Upper lobe of left lung (tissue), 6 donors: ENCODE measurements around the gene C11orf91. TPM values are rescaled to one million over a fixed set of nuclear protein-coding genes. Genes with fewer than 3 reads are reported as not detected.

ENCODE experiments used
- ATAC-seq, 2 donors: fragments of 200-7000 bp; cut with Tn5 transposase; one replicate each; pipeline ENCODE4 v1.9.1; 2022; ENCODE audit warnings: mild to moderate bottlenecking in 2 of 2, moderate library complexity in 2 of 2; ENCODE audit not compliant: low FRiP score in 2 of 2
- DNase-seq, 2 donors: peaks; one replicate each; pipeline ENCODE4 v3.0.0-alpha.2; 2019 to 2020
- H3K27ac ChIP-seq, 4 donors: fragments of 200-600 bp; sonication (generic); one replicate each; pipeline ENCODE4 v1.5.1; 2016 to 2019
- H3K27me3 ChIP-seq, 4 donors: fragments of 200-600 bp; sonication (generic); one replicate each; pipeline ENCODE4 v1.5.1; 2017 to 2019
- H3K36me3 ChIP-seq, 4 donors: fragments of 200-600 bp; sonication (generic); one replicate each; pipeline ENCODE4 v1.5.1; 2016 to 2019
- H3K4me1 ChIP-seq, 4 donors: fragments of 200-600 bp; sonication (generic); one replicate each; pipeline ENCODE4 v1.5.1; 2018 to 2019
- H3K4me3 ChIP-seq, 4 donors: fragments of 200-600 bp; sonication (generic); one replicate each; pipeline ENCODE4 v1.5.1; 2017 to 2019; ENCODE audit warnings: mild to moderate bottlenecking in 2 of 4, moderate library complexity in 1 of 4
- H3K9me3 ChIP-seq, 4 donors: fragments of 200-600 bp; sonication (generic); one replicate each; pipeline ENCODE4 v1.5.1; 2018 to 2019
- CTCF ChIP-seq, 6 experiments: fragments of 450-650 bp in 4 of 6; fragments of 200-600 bp in 2 of 6; sonication (generic) in 2 of 6; IDR thresholded peaks; one replicate each; pipeline ENCODE4 v1.5.1; 2016 to 2019; ENCODE audit warnings: antibody characterized with exemption in 6 of 6
- EP300 ChIP-seq, 4 donors: sonication (generic); formaldehyde crosslinking; IDR thresholded peaks; one replicate each; pipeline ENCODE4 v1.5.1; 2017; ENCODE audit warnings: antibody characterized with exemption in 4 of 4, control low read depth in 2 of 4
- POLR2A ChIP-seq, 4 donors: fragments of 450-650 bp; IDR thresholded peaks; one replicate each; pipeline ENCODE4 v1.5.1; 2016 to 2017; ENCODE audit warnings: antibody characterized with exemption in 4 of 4, mild to moderate bottlenecking in 2 of 4
- POLR2AphosphoS5 ChIP-seq, 2 donors: sonication (generic); formaldehyde crosslinking; IDR thresholded peaks; one replicate each; pipeline ENCODE4 v1.5.1; 2017; ENCODE audit warnings: antibody characterized with exemption in 2 of 2
- WGBS, 2 donors: methylation state at CpG; one replicate each; pipeline ENCODE4 v1.1.5; 2017 to 2018; 5-methylcytosine and 5-hydroxymethylcytosine counted together
- total RNA-seq, 6 donors: library from RNA; depleted of rRNA in 4 of 6; stranded (reverse); fragments of >200 nt in 4 of 6; gene quantifications; one replicate each; pipeline versions ENCODE4 v1.1.0 to v1.2.1, GENCODE V29; 2016 to 2021
- donor health status: DM: no; HTN: no; CAD: no; lungs with moderate emphysema.
- donor health status: DM: no; HTN: yes; CAD: no; lungs with severe emphysema.

C11orf91 gene
- total RNA-seq, 6 donors from 2014 or later, result 0.77 to 1.3 TPM; not detected in 4

- DNase-seq (no peak), ATAC-seq (no peak)
- no peak overlapping the region for H3K4me3 ChIP-seq
- peaks cover 7 to 27% (median 16%) of the 10 kb centered on the region in 4 donors for H3K36me3 ChIP-seq
- H3K27me3 ChIP-seq, result no peaks in the 10 kb centered on the region
- H3K9me3 ChIP-seq, result no peaks in the 10 kb centered on the region
- peak overlapping the region; percentile 7 to 90 (median 84) for H3K27ac ChIP-seq
- TF ChIP-seq EP300 (IDR thresholded peaks at IDR 0.05), result no peak
- no peak for TF ChIP-seq POLR2A (IDR thresholded peaks at IDR 0.05)
- TF ChIP-seq CTCF (IDR thresholded peaks at IDR 0.05), result no peak
- no peak for TF ChIP-seq POLR2AphosphoS5 (IDR thresholded peaks at IDR 0.05)
- H3K4me1 ChIP-seq, result peaks cover 59 to 92% (median 65%) of the 10 kb centered on the region in 4 donors
- WGBS, 2 donors, result 85 to 86% methylated on average over 5 of the region's 5 CpGs
Observed at GRCh38 chr11:33725496-33725895, 24.9 kb upstream of the C11orf91 start.

GRCh38 chr11:33724644-33725035 lies 24.0 kb upstream of the C11orf91 start:
- peaks cover 57 to 89% (median 66%) of the 10 kb centered on the region in 4 donors for H3K4me1 ChIP-seq
- H3K36me3 ChIP-seq, result peaks cover 11 to 28% (median 25%) of the 10 kb centered on the region in 4 donors
- TF ChIP-seq CTCF (IDR thresholded peaks at IDR 0.05), result no peak
- peak in 1 of 2 donors; percentile 54 for TF ChIP-seq POLR2AphosphoS5 (IDR thresholded peaks at IDR 0.05)
- peak in 1 of 4 donors; percentile 65 for TF ChIP-seq EP300 (IDR thresholded peaks at IDR 0.05)
- peak in 1 of 4 donors; percentile 33 for TF ChIP-seq POLR2A (IDR thresholded peaks at IDR 0.05)
- H3K27me3 ChIP-seq, result no peaks in the 10 kb centered on the region
- peak overlapping the region; percentile 78 to 91 (median 90) for H3K27ac ChIP-seq
- no peak overlapping the region for H3K4me3 ChIP-seq
- 45 to 48% methylated on average over 4 of the region's 4 CpGs for WGBS, 2 donors
- peak; percentile 31 to 71 for ATAC-seq
- DNase-seq, result peak in 1 of 2 donors; percentile 58
- no peaks in the 10 kb centered on the region for H3K9me3 ChIP-seq

DNA sequence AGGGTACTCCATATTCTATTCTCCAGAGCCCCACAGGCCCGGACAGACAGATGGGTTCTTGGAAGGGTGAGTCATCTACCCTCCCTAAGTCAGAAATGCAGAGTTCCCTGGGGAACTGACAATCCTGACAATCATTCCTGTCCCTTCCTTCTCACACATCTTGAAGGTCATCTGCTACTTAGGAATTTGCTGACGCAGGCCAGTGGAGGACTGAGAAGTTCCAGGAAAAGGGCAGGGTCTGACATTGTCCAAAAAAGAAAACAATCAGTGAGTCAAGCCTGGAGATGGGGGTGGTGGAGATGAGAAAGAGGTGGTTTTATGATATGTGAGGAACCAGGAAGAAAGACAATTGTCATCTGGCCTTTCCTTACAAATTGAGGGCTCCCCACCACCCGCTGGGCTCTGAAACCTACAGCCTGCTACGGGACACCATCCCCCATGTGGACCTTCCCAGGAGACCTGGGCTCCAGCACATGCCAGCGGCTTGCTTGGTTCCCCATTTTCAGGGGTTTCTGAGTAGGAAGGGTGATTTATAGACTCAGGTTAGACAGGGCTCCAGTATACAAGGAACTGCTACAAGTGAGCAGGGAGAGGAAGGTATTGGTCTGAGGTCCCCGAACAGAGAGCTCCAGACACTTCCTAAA lies 22.7 kb upstream of the C11orf91 start:
- 34 to 46% methylated on average over 6 of the region's 6 CpGs for WGBS, 2 donors
- H3K9me3 ChIP-seq, result no peaks in the 10 kb centered on the region
- TF ChIP-seq POLR2AphosphoS5 (IDR thresholded peaks at IDR 0.05) (peak; percentile 93 to 98), POLR2A (IDR thresholded peaks at IDR 0.05) (peak in 2 of 4 donors; percentile 30 to 33), CTCF (IDR thresholded peaks at IDR 0.05) (no peak), EP300 (IDR thresholded peaks at IDR 0.05) (peak; percentile 84 to 100 (median 99))
- no peak overlapping the region for H3K4me3 ChIP-seq
- DNase-seq, result peak in 1 of 2 donors; percentile 48
- H3K4me1 ChIP-seq, result peaks cover 59 to 76% (median 67%) of the 10 kb centered on the region in 4 donors
- no peaks in the 10 kb centered on the region for H3K27me3 ChIP-seq
- peak; percentile 70 to 77 for ATAC-seq
- H3K27ac ChIP-seq, result peak overlapping the region; percentile 78 to 91 (median 90)
- peaks cover 12 to 40% (median 37%) of the 10 kb centered on the region in 4 donors for H3K36me3 ChIP-seq

- peaks cover 59 to 75% (median 66%) of the 10 kb centered on the region in 4 donors for H3K4me1 ChIP-seq
- no peak overlapping the region for H3K4me3 ChIP-seq
- DNase-seq (peak in 1 of 2 donors; percentile 64), ATAC-seq (peak; percentile 64 to 74)
- H3K27me3 ChIP-seq, result no peaks in the 10 kb centered on the region
- no peaks in the 10 kb centered on the region for H3K9me3 ChIP-seq
- peaks cover 12 to 46% (median 39%) of the 10 kb centered on the region in 4 donors for H3K36me3 ChIP-seq
- 48 to 52% methylated on average over 2 of the region's 2 CpGs for WGBS, 2 donors
- TF ChIP-seq CTCF (IDR thresholded peaks at IDR 0.05) (no peak), EP300 (IDR thresholded peaks at IDR 0.05) (no peak), POLR2A (IDR thresholded peaks at IDR 0.05) (peak in 1 of 4 donors; percentile 49), POLR2AphosphoS5 (IDR thresholded peaks at IDR 0.05) (peak; percentile 20 to 26)
- H3K27ac ChIP-seq, result peak overlapping the region; percentile 78 to 91 (median 90)
Observed at GRCh38 chr11:33722590-33723234, 22.1 kb upstream of the C11orf91 start.
